A673 (cell line): ENCODE measurements around the gene CTNNBL1. TPM values are rescaled to one million over a fixed set of nuclear protein-coding genes. Genes with fewer than 3 reads are reported as not detected.

Experiments used
- BruUV-seq: library from RNA; stranded (reverse); fragments of 400-500 nt; replicated peaks from 2 replicates; lab custom pipeline; 2021; lab: Mats Ljungman, UMichigan
- CTCF ChIA-PET: fragments of 300-600 bp; sonication (Branson Sonifier 250); formaldehyde crosslinking; loops from one replicate; lab custom pipeline; 2022; ENCODE audit warnings: antibody characterized with exemption; lab: Charles Lee
- POLR2A ChIA-PET: fragments of 300-600 bp; sonication (Branson Sonifier 250); formaldehyde crosslinking; loops from one replicate; lab custom pipeline; 2022; ENCODE audit warnings: antibody characterized with exemption; ENCODE audit not compliant: low non-redundant PET; lab: Charles Lee
- DNase-seq: peaks from one replicate; pipeline ENCODE4 v3.0.0-alpha.2; 2015; ENCODE audit warnings: low spot score
- H3K27ac ChIP-seq: fragments of 200-600 bp; sonication (generic); 2 replicates; pipeline ENCODE4 v1.5.1; 2016; ENCODE audit warnings: mixed run types, low read depth, mild to moderate bottlenecking, mixed read lengths, antibody characterized with exemption, low read length; ENCODE audit not compliant: poor library complexity, severe bottlenecking
- H3K27me3 ChIP-seq: fragments of 200-600 bp; sonication (generic); replicated peaks from 2 replicates; pipeline ENCODE4 v1.6.1; 2017; ENCODE audit warnings: mixed run types, low read depth, mild to moderate bottlenecking, mixed read lengths, antibody characterized with exemption, low read length; ENCODE audit not compliant: insufficient read depth, poor library complexity
- H3K36me3 ChIP-seq: fragments of 200-600 bp; sonication (generic); 2 replicates; pipeline ENCODE4 v1.6.1; 2016; ENCODE audit warnings: mixed run types, mild to moderate bottlenecking, mixed read lengths, antibody characterized with exemption, low read length; ENCODE audit not compliant: insufficient read depth, poor library complexity, severe bottlenecking
- H3K4me1 ChIP-seq: fragments of 200-600 bp; sonication (generic); 2 replicates; pipeline ENCODE4 v1.6.1; 2017; ENCODE audit warnings: mixed run types, mild to moderate bottlenecking, mixed read lengths, antibody characterized with exemption, low read length; ENCODE audit not compliant: insufficient read depth, poor library complexity, severe bottlenecking
- H3K4me3 ChIP-seq: fragments of 200-600 bp; sonication (generic); 2 replicates; pipeline ENCODE4 v1.5.1; 2016; ENCODE audit warnings: low read depth, mixed run types, mild to moderate bottlenecking, mixed read lengths, low read length; ENCODE audit not compliant: poor library complexity, severe bottlenecking
- H3K9me3 ChIP-seq: fragments of 200-600 bp; sonication (generic); 2 replicates; pipeline ENCODE4 v1.6.1; 2016; ENCODE audit warnings: mixed run types, low read depth, mild to moderate bottlenecking, mixed read lengths, antibody characterized with exemption, low read length; ENCODE audit not compliant: poor library complexity, severe bottlenecking
- EZH2 ChIP-seq: fragments of 200-600 bp; sonication (generic); IDR thresholded peaks from 2 replicates; pipeline ENCODE4 v1.6.1; 2017; ENCODE audit warnings: borderline replicate concordance, low read depth, mild to moderate bottlenecking, mixed read lengths, antibody characterized with exemption, low read length; ENCODE audit not compliant: poor library complexity, severe bottlenecking
- intact Hi-C: fragments of 100-400 bp; cut with micrococcal nuclease; formaldehyde crosslinking; loops from one replicate; pipeline ENCODE4 v1.10.0; 2022; ENCODE audit not compliant: unreplicated experiment
- total RNA-seq: library from RNA; stranded (reverse); gene quantifications from 2 replicates; pipeline ENCODE4 v1.2.3, GENCODE V29; 2021
- TF ChIP-seq, protein P1 (sequence below): fragments of 300-800, 200-600 bp; sonication (generic); conservative IDR thresholded peaks from 2 replicates; pipeline ENCODE4 v1.5.1; 2017; ENCODE audit warnings: low read depth, mild to moderate bottlenecking, antibody characterized with exemption, low read length, moderate library complexity, mixed read lengths

The CTNNBL1 gene
- total RNA-seq, 1 experiment from 2014 or later, result 88.5 TPM

- H3K4me1 ChIP-seq, result no peaks in the 10 kb centered on the region
- H3K27me3 ChIP-seq, result no peaks in the 10 kb centered on the region
- intact Hi-C loops, result no loop called here
- H3K27ac ChIP-seq, result no peak overlapping the region
- no peaks in the 10 kb centered on the region for H3K9me3 ChIP-seq
- ChIA-PET POLR2A (no interaction called here), CTCF (no interaction called here)
- no peak for DNase-seq
- TF ChIP-seq, protein P1, sequence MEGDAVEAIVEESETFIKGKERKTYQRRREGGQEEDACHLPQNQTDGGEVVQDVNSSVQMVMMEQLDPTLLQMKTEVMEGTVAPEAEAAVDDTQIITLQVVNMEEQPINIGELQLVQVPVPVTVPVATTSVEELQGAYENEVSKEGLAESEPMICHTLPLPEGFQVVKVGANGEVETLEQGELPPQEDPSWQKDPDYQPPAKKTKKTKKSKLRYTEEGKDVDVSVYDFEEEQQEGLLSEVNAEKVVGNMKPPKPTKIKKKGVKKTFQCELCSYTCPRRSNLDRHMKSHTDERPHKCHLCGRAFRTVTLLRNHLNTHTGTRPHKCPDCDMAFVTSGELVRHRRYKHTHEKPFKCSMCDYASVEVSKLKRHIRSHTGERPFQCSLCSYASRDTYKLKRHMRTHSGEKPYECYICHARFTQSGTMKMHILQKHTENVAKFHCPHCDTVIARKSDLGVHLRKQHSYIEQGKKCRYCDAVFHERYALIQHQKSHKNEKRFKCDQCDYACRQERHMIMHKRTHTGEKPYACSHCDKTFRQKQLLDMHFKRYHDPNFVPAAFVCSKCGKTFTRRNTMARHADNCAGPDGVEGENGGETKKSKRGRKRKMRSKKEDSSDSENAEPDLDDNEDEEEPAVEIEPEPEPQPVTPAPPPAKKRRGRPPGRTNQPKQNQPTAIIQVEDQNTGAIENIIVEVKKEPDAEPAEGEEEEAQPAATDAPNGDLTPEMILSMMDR, result no peak
- TF ChIP-seq EZH2, result no peak
- no TSS peak for BruUV-seq
- H3K36me3 ChIP-seq, result peaks cover 13% of the 10 kb centered on the region
- H3K4me3 ChIP-seq, result no peak overlapping the region
Observed at GRCh38 chr20:37741570-37741969, 47.7 kb downstream of the CTNNBL1 start.

GRCh38 chr20:37742131-37742530 is 48.3 kb downstream of the CTNNBL1 start:
- no peak for TF ChIP-seq EZH2
- TF ChIP-seq, protein P1, result no peak
- ChIA-PET POLR2A (no interaction called here), CTCF (no interaction called here)
- no peaks in the 10 kb centered on the region for H3K27me3 ChIP-seq
- DNase-seq, result no peak
- H3K4me3 ChIP-seq, result no peak overlapping the region
- no peaks in the 10 kb centered on the region for H3K9me3 ChIP-seq
- H3K4me1 ChIP-seq, result no peaks in the 10 kb centered on the region
- H3K27ac ChIP-seq, result no peak overlapping the region
- intact Hi-C loops, result no loop called here
- no TSS peak for BruUV-seq
- H3K36me3 ChIP-seq, result peaks cover 12% of the 10 kb centered on the region

DNA sequence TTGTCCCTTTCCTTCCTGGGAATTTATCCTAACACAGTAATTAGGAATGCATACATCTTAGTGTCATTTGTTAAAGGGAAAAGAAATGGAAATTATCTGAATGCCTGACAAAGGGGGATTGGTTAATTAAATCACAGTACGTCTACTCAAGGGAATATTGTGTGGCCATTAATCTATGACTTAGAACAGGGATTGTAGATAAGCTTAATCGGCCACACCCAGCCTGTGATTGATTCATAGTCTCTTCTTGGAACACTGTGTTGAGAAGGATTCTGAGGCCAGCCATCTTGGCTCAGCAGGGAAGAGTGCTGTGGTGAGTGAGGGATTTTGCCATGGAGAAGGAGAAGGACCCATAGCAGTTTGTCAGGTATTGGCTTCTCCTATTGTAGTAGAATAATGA is 50.5 kb downstream of the CTNNBL1 start:
- Histone ChIP-seq H3K27ac (no peak overlapping the region), H3K27me3 (no peaks in the 10 kb centered on the region), H3K4me1 (no peaks in the 10 kb centered on the region), H3K9me3 (no peaks in the 10 kb centered on the region), H3K4me3 (no peak overlapping the region), H3K36me3 (no peaks in the 10 kb centered on the region)
- ChIA-PET POLR2A (no interaction called here), CTCF (no interaction called here)
- no peak for TF ChIP-seq EZH2
- TF ChIP-seq, protein P1, result no peak
- no TSS peak for BruUV-seq
- intact Hi-C loops, result no loop called here
- DNase-seq, result no peak
